K562 (cell line): ENCODE data around the gene DVL3. TPM values are rescaled to one million over a fixed set of nuclear protein-coding genes. Genes with fewer than 3 reads are reported as not detected.

Experiments used
- ARID1B ChIP-seq: fragments of 450-650 bp; IDR thresholded peaks from 2 replicates; pipeline ENCODE4 v1.6.1; 2016; ENCODE audit warnings: antibody characterized with exemption, mild to moderate bottlenecking, inconsistent platforms
- ATF3 ChIP-seq, 2 experiments: fragments of 450-650 bp in 1 of 2; sonication (generic) in 1 of 2; formaldehyde crosslinking in 1 of 2; IDR thresholded peaks in 1 of 2; conservative IDR thresholded peaks in 1 of 2; 2 replicates each; pipeline versions ENCODE4 v1.6.1 to v1.8.1; 2016 to 2023; ENCODE audit warnings: mild to moderate bottlenecking in 2 of 2, moderate library complexity in 2 of 2, inconsistent platforms in 1 of 2, missing genetic modification reagents in 1 of 2
- ETS2 ChIP-seq: IDR thresholded peaks from 2 replicates; pipeline ENCODE4 v1.6.1; 2016; ENCODE audit warnings: borderline replicate concordance, missing genetic modification characterization, mild to moderate bottlenecking, moderate library complexity, missing compliant biosample characterization; ENCODE audit not compliant: poor library complexity, severe bottlenecking
- ETV1 ChIP-seq: fragments of 450-650 bp; conservative IDR thresholded peaks from 2 replicates; pipeline ENCODE4 v1.6.1; 2016; ENCODE audit warnings: missing genetic modification characterization, control low read depth, low read depth, missing compliant biosample characterization
- FOXP4 ChIP-seq: sonication (generic); formaldehyde crosslinking; IDR thresholded peaks from 2 replicates; pipeline ENCODE4 v1.8.0; 2022; ENCODE audit warnings: mild to moderate bottlenecking, missing genetic modification reagents, borderline replicate concordance
- HOXB6 ChIP-seq: fragments of 250-450 bp; sonication (Bioruptor Pico); IDR thresholded peaks from 2 replicates; pipeline ENCODE4 v1.5.1; 2022; ENCODE audit warnings: mild to moderate bottlenecking, borderline replicate concordance
- MYBL2 ChIP-seq, 2 experiments: fragments of 450-650 bp in 1 of 2; sonication (generic) in 1 of 2; formaldehyde crosslinking in 1 of 2; IDR thresholded peaks; 2 replicates each; pipeline versions ENCODE4 v1.6.1 to v1.8.1; 2017 to 2022; ENCODE audit warnings: borderline replicate concordance in 1 of 2, inconsistent platforms in 1 of 2, low read depth in 1 of 2, mild to moderate bottlenecking in 1 of 2, missing genetic modification reagents in 1 of 2, moderate library complexity in 1 of 2
- RERE ChIP-seq: sonication (generic); formaldehyde crosslinking; IDR thresholded peaks from 2 replicates; pipeline ENCODE4 v1.8.0; 2023; ENCODE audit warnings: missing genetic modification reagents, mild to moderate bottlenecking, borderline replicate concordance
- SMARCA5 ChIP-seq: fragments of 450-650 bp; IDR thresholded peaks from 2 replicates; pipeline ENCODE4 v1.6.1; 2016
- SRSF1 ChIP-seq: fragments of 200-400 bp; formaldehyde crosslinking; IDR thresholded peaks from 2 replicates; pipeline ENCODE4 v1.6.1; 2017; ENCODE audit warnings: mild to moderate bottlenecking, low read depth, low read length, moderate library complexity
- VEZF1 ChIP-seq: fragments of 200-800 bp; sonication (Bioruptor generic); IDR thresholded peaks from 2 replicates; pipeline ENCODE4 v1.6.1; 2017; ENCODE audit warnings: missing genetic modification characterization, missing compliant biosample characterization
- ZBTB12 ChIP-seq: fragments of 250-450 bp; sonication (Bioruptor Pico); IDR thresholded peaks from 2 replicates; pipeline ENCODE4 v1.4.0; 2020
- ZNF431 ChIP-seq: sonication (generic); formaldehyde crosslinking; IDR thresholded peaks from 2 replicates; pipeline ENCODE4 v1.8.0; 2022; ENCODE audit warnings: mild to moderate bottlenecking, missing genetic modification reagents
- polyA plus RNA-seq, 8 experiments: library from polyadenylated mRNA; depleted of rRNA in 4 of 8; stranded (reverse) in 5 of 8; unstranded in 3 of 8; fragments of >200 nt; fragmentation: Nextera tagmentation in 2 of 8; fragmentation: Illumina TruSeq in 1 of 8; extraction: Ambion mirVana in 2 of 8; extraction: Trizol in 1 of 8; gene quantifications; 2 replicates each; pipeline versions ENCODE4 v1.2.1 to v1.2.3, GENCODE V29; 2011 to 2014; ENCODE audit warnings: inconsistent platforms in 1 of 8, missing spikeins in 1 of 8
- total RNA-seq, 7 experiments: library from RNA; depleted of rRNA in 6 of 7; stranded (reverse); fragments of >200 nt in 6 of 7; fragmentation: Illumina TruSeq in 2 of 7; extraction: Trizol in 2 of 7; gene quantifications; 2 replicates each; pipeline versions ENCODE4 v1.2.1 to v1.2.3, GENCODE V29; 2011 to 2021; ENCODE audit warnings: low replicate concordance in 1 of 7

DVL3 gene
- total and polyA plus RNA-seq, 9 of the 15 experiments (the other 6 are each of a cell fraction or from before 2014, with no cell fraction given): 3.1 to 57.9 (median 20.1) TPM

- TF ChIP-seq ATF3 (IDR thresholded peaks at IDR 0.05): peak; percentile 76
- no peak for TF ChIP-seq ATF3 (CRISPR knock-in tag; conservative IDR thresholded peaks at IDR 0.05)
- TF ChIP-seq MYBL2 (IDR thresholded peaks at IDR 0.05; ENCODE audit: low read depth): no peak
- TF ChIP-seq MYBL2 (CRISPR knock-in tag; IDR thresholded peaks at IDR 0.05; ENCODE audit: borderline replicate concordance): no peak
- no peak for TF ChIP-seq SRSF1
- TF ChIP-seq VEZF1: peak; percentile 86
- no peak for TF ChIP-seq HOXB6 (CRISPR knock-in tag)
- no peak for TF ChIP-seq RERE (CRISPR knock-in tag)
- peak; percentile 27; the same call in 1 of the 2 replicates for TF ChIP-seq ETV1 (tag)
- TF ChIP-seq ARID1B: no peak
- TF ChIP-seq ZBTB12 (CRISPR knock-in tag): no peak
- TF ChIP-seq ZNF431: no peak
- TF ChIP-seq FOXP4 (CRISPR knock-in tag): no peak
- TF ChIP-seq SMARCA5: no peak
- no peak for TF ChIP-seq ETS2 (tag)
These were observed 21.5 kb downstream of the DVL3 start (continued) for GRCh38 chr3:184176377-184177330.
